Measurements from ENCODE around the gene ANKRD11. TPM values are rescaled to one million over a fixed set of nuclear protein-coding genes. Genes with fewer than 3 reads are reported as not detected.
A peak's percentile ranks its signal among the peaks of the same experiment; 100 is the strongest.

The ANKRD11 gene
- total RNA-seq, 1 experiment from 2014 or later: 48.0 TPM

GRCh38 chr16:89519881-89520280, 29.5 kb upstream of the ANKRD11 start:
- Histone ChIP-seq H3K27ac (no peak overlapping the region), H3K4me1 (replicated peaks) (no peaks in the 10 kb centered on the region), H3K9me3 (replicated peaks) (no peaks in the 10 kb centered on the region), H3K27me3 (replicated peaks) (no peaks in the 10 kb centered on the region), H3K36me3 (peaks cover 92% of the 10 kb centered on the region), H3K4me3 (no peak overlapping the region)
- no peak for DNase-seq (ENCODE audit: low read depth in 1 of 2, low spot score in 2 of 2)

GRCh38 chr16:89517128-89517527, 26.8 kb upstream of the ANKRD11 start:
- Histone ChIP-seq H3K4me3 (no peak overlapping the region), H3K4me1 (replicated peaks) (no peaks in the 10 kb centered on the region), H3K27ac (no peak overlapping the region), H3K27me3 (replicated peaks) (no peaks in the 10 kb centered on the region), H3K36me3 (peaks cover 92% of the 10 kb centered on the region), H3K9me3 (replicated peaks) (no peaks in the 10 kb centered on the region)
- DNase-seq (ENCODE audit: low read depth in 1 of 2, low spot score in 2 of 2): no peak

- Histone ChIP-seq H3K4me1 (replicated peaks) (peaks cover 13% of the 10 kb centered on the region), H3K27me3 (replicated peaks) (no peaks in the 10 kb centered on the region), H3K27ac (no peak overlapping the region), H3K4me3 (no peak overlapping the region), H3K9me3 (replicated peaks) (peaks cover 4% of the 10 kb centered on the region; the same call in 1 of the 2 replicates), H3K36me3 (peaks cover 71% of the 10 kb centered on the region)
- DNase-seq (ENCODE audit: low read depth in 1 of 2, low spot score in 2 of 2): no peak
Observed at GRCh38 chr16:89512453-89512852, 22.1 kb upstream of the ANKRD11 start.

GRCh38 chr16:89511374-89511773, 21.0 kb upstream of the ANKRD11 start:
- no peak for DNase-seq (ENCODE audit: low read depth in 1 of 2, low spot score in 2 of 2)
- Histone ChIP-seq H3K9me3 (replicated peaks) (peaks cover 4% of the 10 kb centered on the region; the same call in 1 of the 2 replicates), H3K27me3 (replicated peaks) (no peaks in the 10 kb centered on the region), H3K4me1 (replicated peaks) (peaks cover 18% of the 10 kb centered on the region), H3K36me3 (peaks cover 60% of the 10 kb centered on the region), H3K4me3 (no peak overlapping the region), H3K27ac (no peak overlapping the region)

DNA sequence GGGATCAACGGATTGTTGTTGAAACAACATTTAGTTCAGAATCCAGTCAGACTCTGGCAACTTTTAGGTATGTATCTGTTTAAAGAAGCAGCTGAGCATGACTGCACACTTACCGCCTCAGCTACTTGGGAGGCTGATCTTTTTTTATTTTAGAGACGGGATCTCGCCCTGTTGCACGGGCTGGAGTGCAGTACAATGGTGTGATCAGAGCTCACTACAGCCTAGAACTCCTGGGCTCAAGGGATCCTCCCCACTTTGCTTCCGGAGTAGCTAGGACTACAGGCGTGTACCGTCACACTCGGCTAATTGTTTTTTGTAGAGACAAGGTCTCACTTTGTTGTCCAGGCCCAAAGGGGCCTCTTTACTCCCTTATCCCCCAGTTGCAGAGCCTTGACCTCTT, 20.2 kb upstream of the ANKRD11 start:
- DNase-seq (ENCODE audit: low read depth in 1 of 2, low spot score in 2 of 2): no peak
- Histone ChIP-seq H3K27ac (no peak overlapping the region), H3K4me1 (replicated peaks) (peaks cover 23% of the 10 kb centered on the region), H3K9me3 (replicated peaks) (peaks cover 4% of the 10 kb centered on the region; the same call in 1 of the 2 replicates), H3K27me3 (replicated peaks) (no peaks in the 10 kb centered on the region), H3K4me3 (no peak overlapping the region), H3K36me3 (peaks cover 52% of the 10 kb centered on the region)

DNA sequence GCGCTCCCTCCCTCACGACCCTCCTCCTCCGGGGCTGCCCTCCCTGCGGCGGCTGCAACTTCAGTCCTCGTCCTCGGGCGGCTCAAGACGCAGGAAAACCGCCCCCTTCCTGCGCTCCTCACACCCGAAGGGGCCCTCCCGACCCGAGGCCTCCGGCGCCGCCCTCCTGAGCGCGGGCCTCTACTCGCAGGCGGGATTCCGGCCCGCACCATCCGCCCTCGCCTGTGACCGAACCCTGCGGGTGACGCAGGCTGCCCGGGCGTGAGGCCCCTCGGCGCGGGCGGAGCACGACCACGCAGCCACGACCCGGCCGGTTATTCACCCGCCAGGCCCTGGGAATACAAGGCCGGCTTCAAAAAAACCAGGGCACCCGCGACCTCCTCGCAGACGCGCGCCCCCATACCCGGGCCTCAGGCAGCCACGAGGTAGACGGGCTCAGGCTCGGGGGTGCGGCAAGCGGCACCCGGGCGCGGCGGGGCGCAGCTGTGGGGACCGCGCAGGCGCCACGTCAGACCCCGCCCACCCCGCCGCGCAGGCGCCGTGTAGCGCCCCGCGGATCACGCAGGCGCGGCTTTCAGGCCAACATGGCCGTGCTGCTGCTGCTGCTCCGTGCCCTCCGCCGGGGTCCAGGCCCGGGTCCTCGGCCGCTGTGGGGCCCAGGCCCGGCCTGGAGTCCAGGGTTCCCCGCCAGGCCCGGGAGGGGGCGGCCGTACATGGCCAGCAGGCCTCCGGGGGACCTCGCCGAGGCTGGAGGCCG, 17.7 kb upstream of the ANKRD11 start, which contains the start of gene SPG7:
Gene SPG7, plus strand, starts transcription at position 570 of the 757 bp plus-strand sequence. Its CDS starts 15 bp downstream, at position 585.
- Histone ChIP-seq H3K27ac (peak within 1 kb of the TSS; percentile 71), H3K4me1 (replicated peaks) (peaks cover 29% of the 10 kb centered on the region), H3K27me3 (replicated peaks) (no peaks in the 10 kb centered on the region), H3K36me3 (peaks cover 31% of the 10 kb centered on the region), H3K9me3 (replicated peaks) (peaks cover 4% of the 10 kb centered on the region; the same call in 1 of the 2 replicates), H3K4me3 (peak within 1 kb of the TSS; percentile 97)
- peak; percentile 84 to 92 for DNase-seq (ENCODE audit: low read depth in 1 of 2, low spot score in 2 of 2)

DNA sequence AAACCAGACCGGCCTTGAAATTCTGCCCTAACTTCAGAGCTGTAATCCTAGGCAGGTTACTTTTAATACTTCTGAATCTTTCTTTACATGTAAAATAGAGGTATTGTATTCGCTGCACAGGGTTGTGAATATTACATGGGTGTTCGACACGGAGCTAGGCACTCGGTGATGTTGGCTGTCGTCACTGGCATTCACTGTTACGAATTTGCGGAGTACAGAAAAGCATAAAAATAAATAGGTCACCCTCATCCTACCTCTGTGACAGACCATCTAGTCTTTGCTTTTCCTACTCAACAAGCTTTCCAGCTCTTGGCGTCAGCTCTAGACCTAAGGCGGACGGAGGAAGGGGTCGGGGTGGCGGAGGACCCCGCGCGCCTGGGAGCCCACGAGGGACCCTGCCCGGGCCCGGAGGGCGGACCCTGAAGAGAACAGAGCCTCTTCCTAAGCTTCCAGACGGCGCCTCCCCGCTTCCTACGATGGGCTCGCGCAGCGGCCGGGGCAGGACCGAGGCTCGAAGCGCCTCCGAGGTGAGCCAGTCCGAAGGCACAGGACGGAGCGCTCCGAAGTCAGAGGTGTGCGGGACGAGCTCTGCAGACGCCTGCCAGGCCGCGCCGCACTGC, 17.0 kb upstream of the ANKRD11 start:
- Histone ChIP-seq H3K4me3 (peak overlapping the region; percentile 97), H3K36me3 (peaks cover 24% of the 10 kb centered on the region), H3K27me3 (replicated peaks) (no peaks in the 10 kb centered on the region), H3K9me3 (replicated peaks) (peaks cover 4% of the 10 kb centered on the region; the same call in 1 of the 2 replicates), H3K4me1 (replicated peaks) (peaks cover 32% of the 10 kb centered on the region), H3K27ac (peak overlapping the region; percentile 71)
- no peak for DNase-seq (ENCODE audit: low read depth in 1 of 2, low spot score in 2 of 2)

GRCh38 chr16:89506791-89507191, 16.4 kb upstream of the ANKRD11 start:
- peaks cover 19% of the 10 kb centered on the region for H3K36me3 ChIP-seq
- H3K4me3 ChIP-seq: no peak overlapping the region
- H3K9me3 ChIP-seq (replicated peaks): peaks cover 4% of the 10 kb centered on the region; the same call in 1 of the 2 replicates
- no peak overlapping the region for H3K27ac ChIP-seq
- no peaks in the 10 kb centered on the region for H3K27me3 ChIP-seq (replicated peaks)
- DNase-seq (ENCODE audit: low read depth in 1 of 2, low spot score in 2 of 2): no peak
- H3K4me1 ChIP-seq (replicated peaks): peaks cover 37% of the 10 kb centered on the region

DNA sequence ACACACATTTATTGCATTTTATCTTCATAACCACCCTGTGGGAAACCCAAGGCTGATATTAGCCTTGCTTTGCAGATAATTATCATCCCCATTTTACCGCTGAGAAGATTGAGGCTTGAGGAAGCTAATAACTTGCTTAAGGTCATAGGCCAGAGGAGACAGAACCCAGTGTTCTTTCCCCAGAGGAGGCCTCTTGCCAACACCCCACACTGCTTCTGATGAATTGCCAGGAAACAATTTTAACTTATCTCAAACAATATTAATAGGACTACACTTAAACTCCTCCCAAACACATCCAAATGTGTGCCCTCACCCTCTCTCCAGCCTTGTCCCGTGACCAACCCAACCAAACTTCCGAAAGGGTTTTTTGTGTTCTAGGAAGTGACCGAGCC, 15.7 kb upstream of the ANKRD11 start:
- no peak for DNase-seq (ENCODE audit: low read depth in 1 of 2, low spot score in 2 of 2)
- Histone ChIP-seq H3K36me3 (peaks cover 12% of the 10 kb centered on the region), H3K9me3 (replicated peaks) (peaks cover 4% of the 10 kb centered on the region; the same call in 1 of the 2 replicates)

GRCh38 chr16:89505204-89506112, 15.1 kb upstream of the ANKRD11 start:
- peaks cover 5% of the 10 kb centered on the region for H3K36me3 ChIP-seq
- no peak overlapping the region for H3K27ac ChIP-seq
- H3K27me3 ChIP-seq (replicated peaks): no peaks in the 10 kb centered on the region
- H3K9me3 ChIP-seq (replicated peaks): peaks cover 4% of the 10 kb centered on the region; the same call in 1 of the 2 replicates
- peaks cover 37% of the 10 kb centered on the region for H3K4me1 ChIP-seq (replicated peaks)
- H3K4me3 ChIP-seq: no peak overlapping the region
- DNase-seq (ENCODE audit: low read depth in 1 of 2, low spot score in 2 of 2): peak; percentile 43 to 73

More for the DNA sequence above, 15.7 kb upstream of the ANKRD11 start:
- Histone ChIP-seq H3K4me3 (no peak overlapping the region), H3K27ac (no peak overlapping the region), H3K4me1 (replicated peaks) (peaks cover 37% of the 10 kb centered on the region), H3K27me3 (replicated peaks) (no peaks in the 10 kb centered on the region)

GRCh38 chr16:89504091-89504490, 13.7 kb upstream of the ANKRD11 start:
- Histone ChIP-seq H3K27me3 (replicated peaks) (no peaks in the 10 kb centered on the region), H3K9me3 (replicated peaks) (peaks cover 4% of the 10 kb centered on the region; the same call in 1 of the 2 replicates), H3K4me1 (replicated peaks) (peaks cover 32% of the 10 kb centered on the region), H3K27ac (no peak overlapping the region), H3K36me3 (peaks cover 4% of the 10 kb centered on the region), H3K4me3 (no peak overlapping the region)
- no peak for DNase-seq (ENCODE audit: low read depth in 1 of 2, low spot score in 2 of 2)

- Histone ChIP-seq H3K27me3 (replicated peaks) (no peaks in the 10 kb centered on the region), H3K4me3 (no peak overlapping the region), H3K9me3 (replicated peaks) (no peaks in the 10 kb centered on the region), H3K4me1 (replicated peaks) (peaks cover 22% of the 10 kb centered on the region), H3K36me3 (no peaks in the 10 kb centered on the region), H3K27ac (no peak overlapping the region)
- peak in 1 of 2 experiments; percentile 25 for DNase-seq (ENCODE audit: low read depth in 1 of 2, low spot score in 2 of 2)
Observed at GRCh38 chr16:89502081-89502843, 11.9 kb upstream of the ANKRD11 start.

- peaks cover 8% of the 10 kb centered on the region for H3K4me1 ChIP-seq (replicated peaks)
- no peak for DNase-seq (ENCODE audit: low read depth in 1 of 2, low spot score in 2 of 2)
- H3K4me3 ChIP-seq: no peak overlapping the region
- no peaks in the 10 kb centered on the region for H3K9me3 ChIP-seq (replicated peaks)
- no peak overlapping the region for H3K27ac ChIP-seq
- H3K27me3 ChIP-seq (replicated peaks): no peaks in the 10 kb centered on the region
- H3K36me3 ChIP-seq: no peaks in the 10 kb centered on the region
Observed at GRCh38 chr16:89499767-89500166, 9.4 kb upstream of the ANKRD11 start.

All from SJSA1 (cell line).